ENCODE measurements around the gene STK25.

- no peak for TF ChIP-seq CTCF (conservative IDR thresholded peaks at IDR 0.05; ENCODE audit: low read depth, low read length)
- no peak for TF ChIP-seq EZH2 (IDR thresholded peaks at IDR 0.05; ENCODE audit: borderline replicate concordance, low read depth, low read length, poor library complexity, severe bottlenecking)
These were observed 4.5 kb downstream of the STK25 start for GRCh38 chr2:241503776-241504392.

Data from A673 (cell line).